Epithelial cell of proximal tubule (primary cell): ENCODE data around the gene ADAM12. TPM values are rescaled to one million over a fixed set of nuclear protein-coding genes. Genes with fewer than 3 reads are reported as not detected.

ENCODE experiments used
- DNase-seq: peaks from one replicate; pipeline ENCODE4 v3.0.0-alpha.2; 2011; ENCODE audit warnings: low read depth
- H3K4me3 ChIP-seq: 2 replicates; pipeline ENCODE4 v1.5.1; 2011; ENCODE audit warnings: low read depth, mild to moderate bottlenecking, low read length
- total RNA-seq: library from RNA; depleted of rRNA; stranded (reverse); fragments of >200 nt; gene quantifications from 2 replicates; pipeline ENCODE4 v1.2.3, GENCODE V29; 2015
- TF ChIP-seq, protein P1 (sequence below): conservative IDR thresholded peaks from 2 replicates; pipeline ENCODE4 v1.5.1; 2012; ENCODE audit warnings: low read depth, mild to moderate bottlenecking, low read length

ADAM12 gene
- total RNA-seq, 1 donor from 2014 or later, result 3.2 TPM

DNA sequence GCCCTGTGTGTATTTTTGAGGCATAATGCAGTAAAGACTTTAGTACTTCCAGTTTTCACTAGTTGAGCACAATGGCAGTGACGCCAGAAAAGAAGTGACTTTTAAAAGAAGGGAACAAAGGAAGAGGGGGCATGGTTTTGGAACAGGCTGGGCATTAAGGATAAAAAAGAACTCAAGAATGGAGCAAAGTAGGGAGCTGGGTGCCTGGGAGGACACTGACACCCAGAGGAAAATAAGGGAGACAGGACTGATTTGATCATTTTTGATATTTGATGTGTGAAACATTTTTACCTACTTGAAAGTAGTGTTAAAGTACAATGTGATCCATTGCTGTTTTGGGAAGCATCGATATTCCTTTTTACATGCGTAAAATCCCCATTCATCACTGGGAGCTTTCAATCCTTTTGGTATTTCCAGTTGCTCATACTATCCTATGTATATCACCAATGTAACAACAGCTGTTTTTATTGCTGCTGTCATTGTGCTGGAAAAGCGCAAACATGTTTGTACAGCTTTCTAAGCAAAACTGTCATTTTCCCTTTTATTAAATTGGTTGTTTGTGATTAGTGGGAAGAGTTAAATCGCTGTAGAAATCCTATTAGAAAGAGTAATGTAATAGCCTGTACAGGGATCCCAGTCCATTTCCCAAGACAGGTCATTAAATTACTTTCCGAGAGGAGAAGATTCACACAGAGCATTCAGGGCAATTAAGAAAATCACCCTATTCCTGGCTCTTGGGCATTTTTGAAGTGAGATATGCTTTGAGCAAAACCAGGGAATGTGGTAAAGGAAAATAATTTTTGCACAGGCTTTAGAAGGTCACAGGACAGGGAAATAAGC lies 85.2 kb downstream of the ADAM12 start:
- TF ChIP-seq, protein P1, sequence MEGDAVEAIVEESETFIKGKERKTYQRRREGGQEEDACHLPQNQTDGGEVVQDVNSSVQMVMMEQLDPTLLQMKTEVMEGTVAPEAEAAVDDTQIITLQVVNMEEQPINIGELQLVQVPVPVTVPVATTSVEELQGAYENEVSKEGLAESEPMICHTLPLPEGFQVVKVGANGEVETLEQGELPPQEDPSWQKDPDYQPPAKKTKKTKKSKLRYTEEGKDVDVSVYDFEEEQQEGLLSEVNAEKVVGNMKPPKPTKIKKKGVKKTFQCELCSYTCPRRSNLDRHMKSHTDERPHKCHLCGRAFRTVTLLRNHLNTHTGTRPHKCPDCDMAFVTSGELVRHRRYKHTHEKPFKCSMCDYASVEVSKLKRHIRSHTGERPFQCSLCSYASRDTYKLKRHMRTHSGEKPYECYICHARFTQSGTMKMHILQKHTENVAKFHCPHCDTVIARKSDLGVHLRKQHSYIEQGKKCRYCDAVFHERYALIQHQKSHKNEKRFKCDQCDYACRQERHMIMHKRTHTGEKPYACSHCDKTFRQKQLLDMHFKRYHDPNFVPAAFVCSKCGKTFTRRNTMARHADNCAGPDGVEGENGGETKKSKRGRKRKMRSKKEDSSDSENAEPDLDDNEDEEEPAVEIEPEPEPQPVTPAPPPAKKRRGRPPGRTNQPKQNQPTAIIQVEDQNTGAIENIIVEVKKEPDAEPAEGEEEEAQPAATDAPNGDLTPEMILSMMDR, result peak; percentile 56
- no peak for DNase-seq

DNA sequence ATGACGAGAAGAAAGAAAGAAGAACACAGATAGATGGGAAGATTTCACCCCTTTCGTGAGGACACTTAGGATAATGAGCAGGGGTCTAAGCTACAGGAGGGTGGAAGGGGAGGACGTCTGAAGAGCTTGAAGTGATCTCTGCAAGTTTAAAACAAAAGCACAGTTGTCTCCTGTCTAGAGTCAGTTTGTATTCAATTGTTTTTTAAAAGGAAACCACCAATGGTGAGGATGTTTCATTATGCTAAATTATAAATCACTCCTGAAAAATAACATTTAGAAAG lies 85.9 kb downstream of the ADAM12 start:
- H3K4me3 ChIP-seq, result no peak overlapping the region
- TF ChIP-seq, protein P1, result no peak
- DNase-seq, result no peak

More for the DNA sequence above, 85.2 kb downstream of the ADAM12 start:
- H3K4me3 ChIP-seq, result no peak overlapping the region

DNA sequence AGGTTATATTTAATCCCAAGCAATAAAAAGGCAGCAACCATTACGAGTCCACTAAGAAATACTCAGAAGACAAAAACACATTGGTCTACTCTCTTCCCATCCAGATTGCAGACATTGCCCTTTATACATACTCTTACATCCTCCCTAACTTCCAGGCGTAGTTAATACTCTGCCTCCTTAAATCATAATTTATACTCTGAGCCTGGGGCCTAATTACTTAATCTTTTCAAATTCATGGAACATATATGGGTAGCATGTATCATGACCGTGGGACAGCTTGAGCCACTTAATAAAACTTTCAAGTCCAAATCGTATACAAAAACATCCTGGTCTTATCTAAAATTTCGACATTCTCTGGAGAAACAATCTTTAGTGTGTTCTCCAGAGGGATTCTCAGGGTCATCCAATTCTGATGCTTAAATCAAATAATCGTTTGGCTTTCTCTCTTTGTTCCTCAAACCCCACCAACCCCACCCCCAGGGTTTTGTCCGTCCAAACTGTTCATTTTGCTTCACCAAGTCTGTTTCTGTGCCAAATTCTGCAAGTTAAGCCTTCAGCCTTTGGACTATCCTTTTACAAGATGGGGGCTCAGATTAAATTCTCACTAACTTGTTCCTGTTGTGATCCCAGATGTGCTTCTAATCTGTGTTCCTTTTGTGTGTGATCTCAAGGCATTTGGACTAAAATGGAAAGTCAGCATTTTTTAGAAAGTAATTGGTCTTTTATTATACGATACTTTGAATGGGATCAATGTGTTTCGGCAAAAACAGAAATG lies 86.4 kb downstream of the ADAM12 start:
- no peak overlapping the region for H3K4me3 ChIP-seq
- DNase-seq, result no peak
- TF ChIP-seq, protein P1, result no peak

DNA sequence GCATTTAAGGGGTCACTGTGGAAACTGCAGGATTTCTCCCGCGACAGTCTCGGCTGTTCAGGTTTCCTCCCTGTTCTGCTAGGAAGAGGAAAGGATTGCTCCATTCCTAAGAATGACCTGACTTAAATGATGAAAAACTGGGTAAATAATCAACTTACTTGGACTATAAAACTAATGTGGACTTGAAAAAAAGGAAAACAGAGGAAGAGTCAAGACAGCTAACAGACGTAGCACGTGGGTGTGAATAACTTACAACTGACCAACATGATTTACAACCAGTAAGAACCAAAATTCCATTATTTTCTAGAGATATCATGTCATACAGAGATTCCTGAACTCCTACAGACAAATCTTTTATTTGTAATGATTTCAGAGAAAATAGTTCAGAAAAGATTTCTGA lies 93.8 kb downstream of the ADAM12 start:
- TF ChIP-seq, protein P1, result no peak
- peak overlapping the region; percentile 14 for H3K4me3 ChIP-seq
- peak; percentile 92 for DNase-seq

DNA sequence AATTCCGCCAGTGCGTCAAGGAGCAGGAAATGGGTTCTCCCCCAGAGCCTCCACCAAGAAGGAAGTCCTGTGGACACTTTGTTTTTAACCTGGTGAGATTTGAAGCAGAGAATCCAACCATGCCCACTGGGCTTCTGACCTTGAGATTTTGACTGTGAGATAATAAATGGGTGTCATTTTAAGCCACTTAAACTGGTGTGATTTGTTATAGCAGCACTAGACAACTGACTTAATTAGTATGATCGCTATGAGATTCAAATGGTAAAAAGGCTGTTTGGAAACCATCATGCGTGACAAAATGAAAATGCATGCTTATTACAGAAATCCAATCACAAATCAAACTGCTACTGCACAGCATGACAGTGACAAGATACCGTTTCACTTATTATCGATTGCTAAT lies 98.0 kb downstream of the ADAM12 start:
- no peak overlapping the region for H3K4me3 ChIP-seq
- no peak for DNase-seq
- TF ChIP-seq, protein P1, result no peak

DNA sequence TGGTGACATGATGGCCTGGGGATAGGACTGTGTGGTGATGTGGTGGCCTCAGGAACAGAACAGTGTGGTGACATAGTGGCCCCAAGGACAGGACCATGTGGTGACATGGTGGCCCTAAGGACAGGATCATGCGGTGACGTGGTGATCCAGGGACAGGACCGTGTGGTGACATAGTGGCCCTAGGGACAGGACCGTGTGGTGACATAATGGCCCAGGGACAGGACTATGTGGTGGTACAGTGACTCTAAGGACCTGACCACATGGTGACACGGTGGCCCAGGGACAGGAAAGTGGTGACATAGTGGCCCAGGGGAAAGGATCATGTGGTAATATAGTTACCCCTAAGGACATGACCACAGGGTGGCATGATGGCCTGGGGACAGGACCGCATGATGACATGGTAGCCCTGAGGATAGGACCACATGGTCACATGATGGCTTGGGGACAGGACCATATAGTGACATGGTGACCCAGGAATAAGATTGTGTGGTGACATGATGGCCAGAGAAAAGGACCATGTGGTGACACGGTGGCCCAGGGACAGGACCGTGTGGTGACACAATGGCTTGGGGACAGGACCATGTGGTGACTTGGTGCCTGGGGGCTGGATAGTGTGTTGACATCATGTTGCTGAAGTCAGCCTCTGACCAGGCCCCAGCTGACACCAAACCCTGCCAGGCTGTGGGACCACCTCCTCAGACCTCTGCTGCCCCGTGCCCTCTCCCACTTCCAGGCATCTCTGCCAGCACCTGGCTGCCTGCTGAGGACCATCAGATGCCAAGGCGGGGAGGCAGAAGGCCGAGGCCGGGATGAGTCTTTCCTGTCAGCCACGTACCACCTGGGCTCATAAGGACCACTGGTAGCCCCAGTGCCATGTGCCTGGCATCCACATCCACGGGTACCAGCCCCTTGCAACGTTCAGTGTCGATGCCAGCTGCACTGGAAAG lies 99.5 kb downstream of the ADAM12 start:
- TF ChIP-seq, protein P1, result no peak
- H3K4me3 ChIP-seq, result no peak overlapping the region
- no peak for DNase-seq
